ENCODE results near the gene NR1D1.

DNA sequence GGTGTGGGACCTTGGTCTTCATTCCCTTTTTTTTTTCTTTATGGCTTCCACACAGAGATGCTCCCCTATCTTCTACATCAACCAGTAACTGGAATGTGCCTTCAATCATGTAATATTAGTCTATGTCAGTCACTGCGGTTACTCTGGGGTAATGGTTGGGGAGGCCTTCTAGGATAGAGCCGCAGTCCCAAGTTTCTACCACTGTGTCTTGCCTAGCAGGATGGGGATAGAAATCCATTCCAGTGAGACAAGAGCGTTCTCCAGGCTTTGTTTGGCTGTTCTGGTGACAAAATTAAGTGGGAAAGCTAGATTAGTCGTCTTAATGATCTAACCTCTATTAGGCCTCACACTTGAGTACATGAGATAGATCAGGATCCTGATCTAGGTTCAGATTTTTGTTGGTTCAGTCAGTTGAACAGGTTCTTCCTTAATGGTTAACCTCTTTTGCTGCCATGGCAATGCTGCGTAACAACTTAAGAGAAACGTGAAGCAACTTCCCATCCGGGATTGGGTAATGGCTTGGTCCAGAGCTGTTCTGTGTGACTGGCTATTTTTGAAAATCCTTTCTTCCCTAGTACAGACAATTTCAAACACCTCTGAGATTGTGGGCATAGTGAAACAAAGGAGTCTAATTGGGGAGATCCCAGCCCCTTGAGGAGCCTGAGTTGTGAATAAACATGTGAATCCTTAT is 30.1 kb upstream of the NR1D1 start:
- TF ChIP-seq, protein P1, sequence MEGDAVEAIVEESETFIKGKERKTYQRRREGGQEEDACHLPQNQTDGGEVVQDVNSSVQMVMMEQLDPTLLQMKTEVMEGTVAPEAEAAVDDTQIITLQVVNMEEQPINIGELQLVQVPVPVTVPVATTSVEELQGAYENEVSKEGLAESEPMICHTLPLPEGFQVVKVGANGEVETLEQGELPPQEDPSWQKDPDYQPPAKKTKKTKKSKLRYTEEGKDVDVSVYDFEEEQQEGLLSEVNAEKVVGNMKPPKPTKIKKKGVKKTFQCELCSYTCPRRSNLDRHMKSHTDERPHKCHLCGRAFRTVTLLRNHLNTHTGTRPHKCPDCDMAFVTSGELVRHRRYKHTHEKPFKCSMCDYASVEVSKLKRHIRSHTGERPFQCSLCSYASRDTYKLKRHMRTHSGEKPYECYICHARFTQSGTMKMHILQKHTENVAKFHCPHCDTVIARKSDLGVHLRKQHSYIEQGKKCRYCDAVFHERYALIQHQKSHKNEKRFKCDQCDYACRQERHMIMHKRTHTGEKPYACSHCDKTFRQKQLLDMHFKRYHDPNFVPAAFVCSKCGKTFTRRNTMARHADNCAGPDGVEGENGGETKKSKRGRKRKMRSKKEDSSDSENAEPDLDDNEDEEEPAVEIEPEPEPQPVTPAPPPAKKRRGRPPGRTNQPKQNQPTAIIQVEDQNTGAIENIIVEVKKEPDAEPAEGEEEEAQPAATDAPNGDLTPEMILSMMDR (optimal IDR thresholded peaks at IDR 0.05 in 1 of 3, IDR thresholded peaks at IDR 0.05 in 1 of 3, conservative IDR thresholded peaks at IDR 0.05 in 1 of 3; ENCODE audit: extremely low read depth in 1 of 3, insufficient read depth in 2 of 3, low read length in 3 of 3), result no peak
- no peak for TF ChIP-seq EZH2 (IDR thresholded peaks at IDR 0.05; ENCODE audit: low read length)
